Stromal cell of bone marrow (primary cell): Measurements from ENCODE around the gene HSPB1.
A peak's percentile ranks its signal among the peaks of the same experiment; 100 is the strongest.
"Not testable (repeated sequence)": the region's sequence is repeated elsewhere in the genome, so short reads cannot be mapped to it uniquely, and the experiment has no call there.

Experiments used
- DNase-seq: peaks from one replicate; pipeline ENCODE4 v3.0.0-alpha.2; 2012; ENCODE audit warnings: low read depth

The HSPB1 gene

DNA sequence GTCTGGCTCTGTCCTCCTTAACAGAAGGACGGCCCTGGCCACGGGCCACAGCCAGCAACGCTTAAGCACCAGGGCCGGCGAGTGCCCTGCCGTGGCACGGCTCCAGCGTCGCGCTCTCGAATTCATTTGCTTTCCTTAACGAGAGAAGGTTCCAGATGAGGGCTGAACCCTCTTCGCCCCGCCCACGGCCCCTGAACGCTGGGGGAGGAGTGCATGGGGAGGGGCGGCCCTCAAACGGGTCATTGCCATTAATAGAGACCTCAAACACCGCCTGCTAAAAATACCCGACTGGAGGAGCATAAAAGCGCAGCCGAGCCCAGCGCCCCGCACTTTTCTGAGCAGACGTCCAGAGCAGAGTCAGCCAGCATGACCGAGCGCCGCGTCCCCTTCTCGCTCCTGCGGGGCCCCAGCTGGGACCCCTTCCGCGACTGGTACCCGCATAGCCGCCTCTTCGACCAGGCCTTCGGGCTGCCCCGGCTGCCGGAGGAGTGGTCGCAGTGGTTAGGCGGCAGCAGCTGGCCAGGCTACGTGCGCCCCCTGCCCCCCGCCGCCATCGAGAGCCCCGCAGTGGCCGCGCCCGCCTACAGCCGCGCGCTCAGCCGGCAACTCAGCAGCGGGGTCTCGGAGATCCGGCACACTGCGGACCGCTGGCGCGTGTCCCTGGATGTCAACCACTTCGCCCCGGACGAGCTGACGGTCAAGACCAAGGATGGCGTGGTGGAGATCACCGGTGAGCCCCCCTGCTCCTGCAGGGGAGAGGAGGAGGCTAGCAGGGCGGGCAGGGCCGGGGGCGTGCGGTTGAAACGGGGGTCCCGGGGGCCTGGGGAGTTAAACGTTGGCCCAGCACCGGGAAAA is at the start of gene HSPB1:
Gene HSPB1 (plus strand): TSS at position 327 of the 855 bp plus-strand sequence. CDS start 40 bp downstream, at position 367.
- peak; percentile 77 for DNase-seq

DNA sequence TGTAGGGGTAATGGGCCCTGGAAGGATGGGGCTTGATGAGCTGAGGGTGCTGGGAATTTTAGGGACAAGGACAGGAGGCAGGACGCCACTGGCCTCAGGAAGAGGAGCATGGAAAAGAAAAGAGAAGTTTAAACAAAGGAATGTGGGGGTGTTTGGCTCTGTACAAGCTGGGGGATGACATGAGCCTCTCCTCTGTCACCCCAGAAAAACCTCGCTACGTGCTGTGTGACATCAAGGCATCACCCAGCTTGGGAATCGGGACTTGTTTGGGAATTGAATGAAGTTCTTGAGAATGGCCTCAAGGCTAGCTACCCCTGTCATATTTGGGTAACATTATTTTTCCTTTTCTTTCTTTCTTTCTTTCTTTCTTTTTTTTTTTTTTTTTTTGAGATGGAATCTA is 47.7 kb upstream of the HSPB1 start:
- no peak for DNase-seq

DNA sequence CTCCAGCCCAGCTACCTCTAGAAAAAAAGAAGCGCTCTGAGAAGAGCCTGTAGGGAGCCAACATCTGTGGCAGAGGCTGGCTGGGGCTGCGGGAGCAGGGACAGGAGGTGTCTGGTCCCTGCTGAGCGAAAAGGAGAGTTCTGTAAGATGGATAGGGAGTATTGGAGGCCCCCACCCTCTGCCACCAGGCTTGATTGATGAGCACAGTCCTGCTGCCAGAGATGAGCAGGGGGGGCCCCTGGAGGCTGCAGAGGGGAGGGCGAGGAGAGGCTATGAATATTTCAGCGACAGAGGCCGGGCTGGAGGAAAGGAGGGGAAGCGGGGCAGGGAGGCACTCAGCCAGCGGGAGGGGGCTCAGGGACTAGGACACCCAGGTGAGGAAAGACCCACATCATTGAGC is 44.5 kb upstream of the HSPB1 start:
- no peak for DNase-seq

DNA sequence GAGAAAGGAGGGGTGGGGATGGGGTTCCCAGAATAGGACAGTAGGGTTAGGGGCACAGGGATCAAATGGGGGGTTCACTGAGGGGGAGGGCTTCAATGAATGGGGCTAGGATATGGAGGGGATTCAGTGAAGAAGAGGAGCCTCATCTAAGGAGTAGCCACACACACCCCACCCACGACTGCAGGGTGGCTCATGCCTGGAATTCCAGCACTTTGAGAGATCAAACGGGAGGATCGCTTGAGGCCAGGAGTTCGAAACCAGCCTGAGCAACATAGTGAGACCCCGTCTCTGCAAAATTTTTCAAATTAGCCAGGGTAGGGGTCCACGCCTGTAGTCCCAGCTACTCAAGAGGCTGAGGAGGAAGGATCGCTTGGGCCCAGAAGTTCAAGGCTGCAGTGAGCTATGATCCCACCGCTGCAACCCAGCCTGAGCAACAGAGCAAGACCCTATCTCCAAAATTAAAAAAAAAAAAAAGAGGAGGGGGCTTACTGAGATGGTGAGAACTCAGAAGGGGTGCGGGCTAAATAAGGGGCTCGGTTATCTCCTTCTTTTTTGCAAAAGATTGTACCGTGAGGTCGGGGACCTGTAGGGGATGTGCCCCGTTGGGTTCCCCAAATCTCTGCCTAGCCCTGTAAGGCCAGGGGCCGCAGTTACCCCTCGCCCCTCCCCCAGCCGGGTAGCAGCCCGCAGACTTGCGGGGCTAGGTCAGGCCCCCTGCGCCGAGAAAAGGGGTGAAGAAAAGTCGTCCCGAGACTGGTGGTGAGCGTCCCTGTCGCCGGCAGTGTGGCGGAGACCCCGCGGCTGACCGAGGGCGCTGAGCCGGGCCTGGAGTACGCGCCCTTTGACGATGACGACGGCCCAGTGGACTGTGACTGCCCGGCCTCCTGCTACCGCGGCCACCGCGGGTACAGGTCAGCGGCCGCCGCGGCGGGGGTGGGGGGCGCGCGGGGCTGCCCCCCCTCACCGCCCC is 43.1 kb upstream of the HSPB1 start:
- no peak for DNase-seq

DNA sequence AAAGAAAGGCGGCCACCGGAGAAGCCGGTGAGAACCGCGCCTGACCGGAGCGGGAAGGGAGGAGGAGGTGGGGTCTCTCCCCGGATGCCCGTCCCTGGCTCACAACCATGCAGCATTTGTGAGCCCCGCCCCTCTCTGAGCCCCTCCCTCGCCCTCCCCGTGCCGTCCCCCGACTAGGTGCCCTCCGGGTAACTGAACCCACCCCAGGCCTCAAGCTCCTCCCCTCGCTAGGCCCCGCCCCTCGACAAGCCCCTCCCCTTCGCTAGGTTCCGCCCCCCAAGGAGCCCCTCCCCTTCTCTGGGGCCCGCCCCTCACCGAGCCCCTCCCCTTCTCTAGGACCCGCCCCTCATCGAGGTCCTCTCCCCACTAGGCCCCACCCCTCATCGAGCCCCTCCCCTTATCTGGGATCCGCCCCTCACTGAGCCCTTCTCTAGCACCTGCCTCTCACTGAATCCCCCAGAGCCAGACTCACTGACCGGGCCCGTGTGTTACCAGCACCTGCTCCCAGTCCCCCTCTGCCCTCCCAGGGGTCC is 42.2 kb upstream of the HSPB1 start:
- no peak for DNase-seq

DNA sequence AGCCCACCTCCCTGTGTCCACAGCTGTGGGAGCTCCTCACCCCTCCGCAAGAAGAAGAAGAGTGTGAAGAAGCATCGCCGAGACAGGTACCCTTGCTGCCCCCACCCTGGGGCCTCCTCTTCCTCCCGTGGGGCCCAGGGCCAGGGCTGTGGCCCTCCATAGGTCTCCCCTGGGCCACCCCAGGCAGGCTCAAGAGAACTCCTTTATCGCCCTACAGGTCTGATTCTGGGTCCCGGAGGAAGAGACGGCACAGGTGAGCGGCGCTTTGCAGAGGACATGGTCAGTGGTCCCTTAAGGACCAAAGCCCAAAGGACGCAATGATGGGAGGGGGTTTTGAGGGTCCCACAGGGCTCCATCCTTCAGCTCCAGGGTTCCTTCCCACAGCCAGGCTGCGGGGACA is 41.1 kb upstream of the HSPB1 start:
- no peak for DNase-seq

DNA sequence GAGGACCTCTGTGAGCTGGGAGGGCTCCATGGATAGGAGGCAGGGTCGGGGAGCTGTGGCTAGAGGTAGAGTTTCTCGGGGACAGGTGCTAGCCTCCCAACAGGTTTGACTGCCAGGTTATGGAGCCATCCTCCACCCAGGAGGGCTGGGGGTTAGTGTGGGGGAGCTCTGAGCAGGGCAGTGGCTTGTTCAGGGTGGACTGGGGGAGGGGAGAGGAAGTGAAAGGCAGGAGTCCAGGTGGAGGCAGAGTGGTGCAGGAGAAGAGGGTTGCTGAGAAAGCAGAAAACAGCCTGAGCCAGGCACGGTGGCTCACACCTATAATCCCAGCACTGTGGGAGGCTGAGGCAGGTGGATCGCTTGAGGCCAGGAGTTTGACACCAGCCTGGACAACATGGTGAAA is 40.5 kb upstream of the HSPB1 start:
- no peak for DNase-seq

DNA sequence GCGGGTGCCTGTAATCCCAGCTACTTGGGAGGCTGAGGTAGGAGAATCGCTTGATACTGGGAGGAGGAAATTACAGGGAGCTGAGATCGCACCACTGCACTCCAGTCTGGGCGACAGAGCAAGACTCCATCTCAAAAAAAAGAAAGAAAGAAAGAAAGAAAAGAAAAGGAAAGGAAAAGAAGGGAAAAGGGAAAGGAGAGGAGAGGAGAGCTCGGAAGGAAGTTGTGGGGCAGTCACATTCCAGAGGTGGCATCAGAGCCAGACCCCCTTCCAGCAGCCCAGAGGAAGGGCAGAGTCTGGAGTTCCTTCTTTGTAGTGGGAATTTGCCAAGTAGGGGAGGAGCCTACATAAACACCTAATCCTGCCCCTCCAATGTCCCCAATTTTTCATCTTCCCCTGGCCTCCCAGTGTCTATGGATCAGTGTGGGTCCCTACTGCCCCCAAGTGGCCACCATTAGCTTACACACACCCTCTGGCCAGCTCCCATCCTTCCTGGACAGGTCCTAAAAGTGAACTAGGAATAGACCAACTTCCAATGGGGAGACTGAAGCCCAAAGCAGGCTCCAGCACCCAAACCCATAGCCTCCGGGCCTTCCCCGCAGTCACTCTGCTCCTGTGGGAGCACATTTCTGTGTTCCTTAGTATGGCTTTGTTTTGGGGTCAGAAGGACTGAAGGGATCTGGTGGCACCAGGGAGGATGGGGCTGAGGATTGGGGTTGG is 39.6 kb upstream of the HSPB1 start:
- DNase-seq = peak; percentile 40

DNA sequence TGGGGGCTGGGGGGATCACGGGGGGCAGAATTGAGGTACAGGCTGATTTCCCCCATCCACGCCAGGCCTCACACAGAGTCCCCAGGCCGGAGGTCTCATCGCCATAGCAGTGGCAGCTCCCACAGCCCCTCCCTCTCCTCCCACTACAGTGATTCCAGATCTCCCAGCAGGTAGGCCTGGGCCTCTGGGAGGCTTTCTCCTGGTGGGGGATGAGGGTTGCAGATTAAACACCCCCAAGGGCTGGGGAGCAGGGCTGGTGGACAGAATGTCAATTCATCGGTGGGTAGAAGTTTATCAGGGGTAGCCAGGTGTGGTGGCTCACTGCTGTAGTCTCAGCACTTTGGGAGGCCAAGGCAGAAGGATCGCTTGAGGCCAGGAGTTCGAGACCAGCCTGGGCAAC is 37.2 kb upstream of the HSPB1 start:
- DNase-seq = no peak

DNA sequence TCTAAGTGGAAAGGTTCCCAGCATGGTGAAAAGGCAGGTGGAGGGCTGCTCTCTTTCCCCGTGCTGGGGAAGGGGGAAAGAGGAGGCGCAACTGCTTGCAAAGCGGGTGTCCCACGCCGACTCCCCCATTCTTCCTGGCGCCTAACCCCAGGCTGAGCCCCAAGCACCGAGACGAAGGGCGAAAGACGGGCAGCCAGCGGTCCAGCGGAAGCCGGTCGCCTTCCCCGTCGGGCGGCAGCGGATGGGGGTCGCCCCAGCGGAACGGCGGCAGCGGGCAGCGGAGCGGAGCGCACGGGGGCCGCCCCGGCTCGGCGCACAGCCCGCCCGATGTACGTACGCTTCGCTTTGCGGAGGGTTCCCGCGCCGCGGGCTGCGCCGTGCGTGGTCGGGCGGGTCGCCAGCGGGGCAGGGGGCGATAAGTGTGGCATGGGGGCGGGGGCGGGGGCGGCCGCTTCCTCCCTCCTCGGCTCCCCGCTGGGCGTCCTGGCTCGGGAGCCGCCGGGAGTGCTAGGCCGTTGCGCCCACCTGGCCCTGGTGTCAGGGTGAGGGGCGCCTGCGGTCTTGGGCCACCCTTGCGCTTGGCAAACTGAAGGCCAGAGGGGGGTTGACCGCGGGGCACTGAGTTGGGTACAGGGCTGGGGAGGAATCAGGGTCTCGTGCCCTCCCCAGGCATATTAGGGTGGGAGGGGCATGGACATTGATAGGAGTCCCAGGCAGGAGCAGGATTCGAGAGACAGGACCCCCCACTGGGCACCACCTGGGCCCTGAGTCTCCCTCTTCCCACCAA is 35.2 kb upstream of the HSPB1 start:
- DNase-seq = no peak

DNA sequence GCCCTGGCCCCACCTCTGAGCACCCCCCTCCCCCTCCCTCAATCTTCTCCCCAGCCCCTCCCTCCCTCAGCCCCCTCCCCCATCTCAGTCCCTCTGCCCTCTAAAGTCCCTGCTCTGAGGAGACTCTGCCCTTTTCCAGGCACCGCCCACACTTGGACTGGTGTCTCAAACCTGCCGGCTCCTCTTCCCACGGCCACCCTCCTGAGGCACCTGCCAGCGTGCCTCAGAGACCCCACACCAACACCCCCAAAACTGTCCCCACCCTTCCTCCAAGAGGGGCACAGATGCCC is 34.6 kb upstream of the HSPB1 start:
- no peak for DNase-seq

DNA sequence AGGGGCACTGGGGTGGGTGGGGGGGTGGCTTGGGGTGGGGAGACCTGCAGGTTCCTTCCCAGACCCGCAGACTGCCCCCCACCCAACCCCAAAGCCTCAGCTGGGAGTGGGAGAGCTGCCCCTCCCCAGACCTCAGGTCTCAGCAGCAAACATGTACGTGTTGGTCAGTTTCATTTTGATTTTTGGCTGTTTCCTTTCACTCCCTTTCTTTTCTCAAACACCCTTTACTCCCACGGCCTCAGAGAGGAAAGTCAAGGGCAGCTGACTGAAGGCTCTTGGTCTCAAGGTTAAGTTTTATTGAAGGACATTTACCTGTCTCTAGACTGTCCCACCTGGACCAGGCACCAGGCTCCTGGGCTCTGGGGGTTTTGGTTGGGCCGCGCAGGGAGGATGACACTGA is 34.1 kb upstream of the HSPB1 start:
- DNase-seq = no peak

DNA sequence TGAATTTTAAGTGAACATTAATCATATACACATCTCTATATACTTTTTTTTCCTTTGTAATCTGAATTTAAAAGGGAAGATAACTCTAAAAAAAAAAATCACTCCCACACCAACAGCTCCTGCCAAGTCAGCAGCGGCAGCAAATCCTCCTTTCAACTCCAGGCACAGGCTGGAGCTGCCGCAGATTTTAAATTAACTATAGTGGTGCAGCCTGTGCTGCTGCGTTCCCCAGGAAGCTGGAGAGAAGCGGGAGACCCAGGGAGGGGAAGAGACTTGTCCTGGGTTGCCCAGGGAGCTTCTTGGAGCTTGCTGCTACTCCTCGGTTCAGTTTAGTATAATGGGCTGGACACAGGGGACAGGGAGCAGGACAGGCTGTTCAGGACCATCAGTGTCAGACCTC is 32.6 kb upstream of the HSPB1 start:
- DNase-seq = no peak

DNA sequence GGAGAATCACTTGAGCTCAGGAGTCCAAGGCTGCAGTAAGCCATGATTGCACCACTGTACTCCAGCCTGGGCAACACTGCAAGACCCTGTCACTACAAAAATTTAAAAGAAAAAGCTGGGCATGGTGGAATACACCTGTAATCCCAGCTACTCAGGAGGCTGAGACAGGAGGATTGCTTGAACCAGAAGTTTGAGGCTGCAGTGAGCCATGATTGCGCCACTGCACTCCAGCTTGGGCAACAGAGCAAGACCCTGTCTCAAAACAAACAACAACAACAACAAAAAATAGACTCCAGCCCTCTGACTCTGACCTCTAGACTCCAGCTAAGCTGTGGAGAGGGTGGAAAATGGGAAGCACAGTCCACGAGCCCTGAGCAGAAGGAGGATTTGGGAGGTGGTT is 31.1 kb upstream of the HSPB1 start:
- not testable (repeated sequence) for DNase-seq

DNA sequence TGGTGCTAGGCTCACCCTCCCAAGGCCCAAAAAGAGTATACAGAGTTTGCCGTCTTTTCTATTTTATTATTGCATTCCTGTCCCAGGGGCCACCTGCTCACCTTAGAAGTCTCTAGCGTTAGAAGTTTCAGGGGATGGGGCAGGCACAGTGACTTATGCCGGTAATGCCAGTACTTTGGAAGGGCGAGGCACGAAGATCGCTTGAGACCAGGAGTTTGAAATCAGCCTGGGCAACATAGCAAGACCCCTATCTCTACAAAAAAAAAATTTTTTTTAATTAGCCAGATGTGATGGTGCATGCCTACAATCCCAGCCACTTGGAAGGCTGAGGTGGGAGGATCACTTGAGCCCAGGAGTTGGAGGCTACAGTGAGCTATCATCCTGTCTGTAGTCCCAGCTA is 30.3 kb upstream of the HSPB1 start:
- DNase-seq = no peak

DNA sequence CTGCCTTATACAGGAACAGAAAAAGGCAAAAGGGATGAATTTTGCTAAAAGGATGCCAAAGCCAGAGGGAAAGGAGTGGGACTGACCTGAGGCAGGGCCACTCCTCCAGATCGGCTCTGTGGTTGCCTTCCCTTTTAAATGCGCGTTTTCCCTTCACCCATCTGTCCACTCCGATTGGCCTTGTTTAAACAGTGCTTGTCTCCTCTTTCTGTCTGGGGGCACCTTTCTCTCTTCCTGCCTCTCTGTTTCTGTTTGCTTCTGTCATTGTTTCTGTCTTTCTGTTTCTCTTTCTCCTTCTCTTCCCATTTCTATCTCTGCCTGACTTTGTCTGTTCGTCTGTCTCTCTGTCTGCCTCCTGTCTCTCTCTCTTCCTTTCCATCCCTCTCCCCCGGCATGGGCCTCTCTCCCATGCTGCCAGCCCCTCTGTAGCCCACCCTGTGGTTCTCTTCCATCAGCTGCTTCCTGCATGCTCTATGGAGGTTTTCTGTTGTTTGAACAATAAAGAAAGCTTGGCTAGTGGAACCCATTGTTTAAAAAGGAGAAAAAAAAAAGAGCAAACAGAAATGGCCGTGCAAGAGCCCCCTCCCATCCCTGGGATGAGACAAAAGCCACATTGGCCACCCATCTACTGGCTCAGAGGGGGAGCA is 29.5 kb upstream of the HSPB1 start:
- no peak for DNase-seq

DNA sequence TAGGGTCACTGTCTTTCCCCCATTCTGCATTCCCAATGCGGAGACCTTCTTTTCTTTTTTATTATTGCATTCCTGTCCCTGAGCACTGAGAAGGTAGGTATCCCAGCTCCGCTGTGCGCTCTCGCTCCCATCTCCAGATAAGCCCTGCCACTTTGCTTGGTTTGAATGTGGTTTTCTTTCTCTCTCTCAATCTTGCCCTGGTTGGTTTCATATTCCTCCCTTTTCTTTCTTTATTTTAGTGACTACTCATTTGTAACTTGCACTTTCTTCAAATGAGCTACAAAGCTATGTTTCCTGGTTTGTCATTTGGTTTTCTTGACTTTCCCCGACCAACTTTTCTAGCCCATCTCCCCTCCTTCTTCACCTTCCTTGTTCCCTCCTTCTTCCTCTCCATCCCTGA is 29.0 kb upstream of the HSPB1 start:
- DNase-seq = no peak

DNA sequence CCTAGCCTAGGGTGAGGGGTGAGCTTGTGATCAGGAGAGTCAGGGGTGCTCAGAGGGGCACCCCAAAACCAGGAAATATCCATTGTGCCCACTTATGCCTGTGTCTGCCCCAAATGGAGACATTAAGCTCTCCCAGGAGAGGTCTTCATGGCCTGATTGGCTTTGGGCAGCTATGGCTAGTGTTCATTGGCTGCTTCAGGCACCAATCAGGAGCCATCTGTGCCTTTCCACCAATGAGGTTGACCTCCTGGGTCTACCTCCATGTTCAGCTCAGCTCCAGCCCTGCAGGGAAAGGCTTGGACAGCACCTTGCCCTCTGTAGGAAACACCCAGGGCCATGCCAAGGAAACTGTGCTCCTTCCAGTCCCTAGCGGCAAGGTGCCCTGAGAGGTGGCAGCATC is 23.9 kb upstream of the HSPB1 start:
- DNase-seq = no peak

DNA sequence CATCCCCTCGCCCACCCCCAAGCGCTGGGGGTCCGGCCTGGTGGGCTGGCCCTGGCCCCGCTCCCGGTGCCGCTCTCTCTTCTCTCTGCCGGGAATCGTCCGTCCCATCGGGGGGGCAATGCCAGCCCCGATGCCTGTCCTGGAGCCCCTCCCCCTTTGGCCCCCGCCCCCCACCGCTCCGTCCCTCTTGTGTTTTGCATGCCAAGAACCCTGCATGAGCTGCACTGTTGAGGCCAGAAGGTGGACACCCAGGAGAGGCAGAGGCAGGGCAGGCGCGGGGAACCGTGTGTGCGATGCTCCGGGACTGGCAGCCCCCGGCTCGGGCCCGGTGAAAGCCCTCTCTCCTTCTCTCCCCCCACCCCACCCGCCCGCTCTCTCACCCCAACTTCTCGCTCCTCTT is 22.1 kb upstream of the HSPB1 start:
- no peak for DNase-seq

DNA sequence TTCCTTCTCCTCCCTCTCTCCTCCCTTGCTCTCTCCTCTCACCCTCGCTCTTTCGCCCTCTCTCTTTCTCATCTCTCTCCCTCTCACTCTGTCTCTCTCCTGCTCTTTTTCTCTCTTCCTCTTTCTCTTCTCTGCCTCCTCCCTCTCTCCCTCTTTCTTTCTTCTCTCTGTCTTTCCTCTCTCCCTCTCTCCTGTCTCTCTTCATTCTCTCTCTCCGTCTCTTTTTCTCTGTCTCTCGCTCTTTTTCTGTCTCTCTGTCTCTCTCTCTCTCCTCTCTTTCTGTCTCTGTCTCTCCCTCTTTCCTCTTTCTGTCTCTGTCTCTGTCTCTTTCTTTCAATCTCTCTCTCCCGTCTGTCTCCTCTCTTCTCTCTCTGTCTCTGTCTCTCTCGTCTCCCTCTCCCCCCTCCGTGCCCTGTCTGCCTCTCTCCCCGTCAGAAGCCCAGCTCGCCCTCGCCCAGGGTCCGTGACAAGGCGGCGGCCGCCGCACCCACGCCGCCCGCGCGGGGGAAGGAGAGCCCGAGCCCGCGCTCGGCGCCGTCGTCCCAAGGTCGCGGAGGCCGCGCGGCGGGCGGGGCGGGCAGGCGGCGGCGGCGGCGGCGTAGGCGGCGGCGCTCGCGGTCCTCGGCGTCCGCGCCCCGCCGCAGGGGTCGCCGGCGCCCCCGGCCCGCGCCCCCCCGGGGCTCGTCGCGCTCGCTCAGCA is 21.3 kb upstream of the HSPB1 start:
- no peak for DNase-seq
